Liver (tissue), 9 donors: Measurements from ENCODE around the gene MRPS7. TPM values are rescaled to one million over a fixed set of nuclear protein-coding genes. Genes with fewer than 3 reads are reported as not detected.

ENCODE experiments used
- DNase-seq: peaks from one replicate; pipeline ENCODE4 v3.0.0-alpha.2; 2017; ENCODE audit warnings: low spot score
- H3K27ac ChIP-seq, 2 donors: one replicate each; pipeline ENCODE4 v1.7.0; 2013; ENCODE audit warnings: inconsistent platforms in 2 of 2, low read length in 2 of 2, control low read depth in 1 of 2, low read depth in 1 of 2, mild to moderate bottlenecking in 1 of 2
- H3K27me3 ChIP-seq, 4 donors: one replicate each; pipeline versions ENCODE4 v1.6.1 to v1.7.0; 2013; ENCODE audit warnings: low read length in 3 of 4, inconsistent platforms in 1 of 4, mild to moderate bottlenecking in 1 of 4, moderate library complexity in 1 of 4; ENCODE audit not compliant: control insufficient read depth in 4 of 4, insufficient read depth in 4 of 4
- H3K36me3 ChIP-seq, 4 donors: one replicate each; pipeline versions ENCODE4 v1.6.1 to v1.7.0; 2013; ENCODE audit warnings: low read length in 3 of 4, mild to moderate bottlenecking in 3 of 4, low read depth in 1 of 4, moderate library complexity in 1 of 4; ENCODE audit not compliant: control insufficient read depth in 4 of 4, insufficient read depth in 3 of 4
- H3K4me1 ChIP-seq, 4 donors: one replicate each; pipeline versions ENCODE4 v1.6.1 to v1.7.0; 2013; ENCODE audit warnings: low read length in 3 of 4, mild to moderate bottlenecking in 3 of 4, moderate library complexity in 1 of 4; ENCODE audit not compliant: control insufficient read depth in 4 of 4, insufficient read depth in 4 of 4
- H3K4me3 ChIP-seq, 3 donors: one replicate each; pipeline versions ENCODE4 v1.6.1 to v1.7.0; 2013; ENCODE audit warnings: low read length in 3 of 3, control low read depth in 1 of 3, low read depth in 1 of 3, mild to moderate bottlenecking in 1 of 3
- H3K9ac ChIP-seq, 2 donors: one replicate each; pipeline ENCODE4 v1.7.0; 2013; ENCODE audit warnings: low read length in 2 of 2, mild to moderate bottlenecking in 2 of 2, moderate library complexity in 2 of 2, control low read depth in 1 of 2, low read depth in 1 of 2
- H3K9me3 ChIP-seq, 4 donors: one replicate each; pipeline versions ENCODE4 v1.6.1 to v1.7.0; 2013; ENCODE audit warnings: low read length in 3 of 4; ENCODE audit not compliant: control insufficient read depth in 4 of 4
- ATF3 ChIP-seq: IDR thresholded peaks from 2 replicates; pipeline ENCODE4 v1.6.1; 2016; ENCODE audit warnings: antibody characterized with exemption
- EGR1 ChIP-seq, 2 donors: IDR thresholded peaks; 2 replicates each; pipeline ENCODE4 v1.6.1; 2016 to 2018; ENCODE audit warnings: antibody characterized with exemption in 2 of 2, low read depth in 2 of 2
- FOXA1 ChIP-seq: IDR thresholded peaks from 2 replicates; pipeline ENCODE4 v1.6.1; 2016; ENCODE audit warnings: antibody characterized with exemption
- FOXA2 ChIP-seq: IDR thresholded peaks from 2 replicates; pipeline ENCODE4 v1.6.1; 2016; ENCODE audit warnings: antibody characterized with exemption
- GABPA ChIP-seq, 2 donors: IDR thresholded peaks in 1 of 2; conservative IDR thresholded peaks in 1 of 2; 2 replicates each; pipeline ENCODE4 v1.6.1; 2016; ENCODE audit warnings: antibody characterized with exemption in 2 of 2, mild to moderate bottlenecking in 1 of 2, moderate library complexity in 1 of 2
- HNF4A ChIP-seq, 2 donors: conservative IDR thresholded peaks; 2 replicates each; pipeline ENCODE4 v1.6.1; 2016; ENCODE audit warnings: antibody characterized with exemption in 2 of 2, mild to moderate bottlenecking in 2 of 2
- JUND ChIP-seq, 2 donors: IDR thresholded peaks; 2 replicates each; pipeline ENCODE4 v1.6.1; 2016; ENCODE audit warnings: antibody characterized with exemption in 2 of 2
- MAX ChIP-seq: IDR thresholded peaks from 2 replicates; pipeline ENCODE4 v1.6.1; 2016; ENCODE audit warnings: antibody characterized with exemption
- NR2F2 ChIP-seq: IDR thresholded peaks from 2 replicates; pipeline ENCODE4 v1.6.1; 2016; ENCODE audit warnings: antibody characterized with exemption
- RAD21 ChIP-seq, 2 donors: IDR thresholded peaks; 2 replicates each; pipeline ENCODE4 v1.6.1; 2016; ENCODE audit warnings: antibody characterized with exemption in 2 of 2, mild to moderate bottlenecking in 2 of 2
- REST ChIP-seq: IDR thresholded peaks from 2 replicates; pipeline ENCODE4 v1.6.1; 2016; ENCODE audit warnings: antibody characterized with exemption, mild to moderate bottlenecking
- RXRA ChIP-seq, 2 donors: IDR thresholded peaks; 2 replicates each; pipeline ENCODE4 v1.6.1; 2017 to 2018; ENCODE audit warnings: antibody characterized with exemption in 2 of 2, mild to moderate bottlenecking in 1 of 2
- SP1 ChIP-seq: IDR thresholded peaks from 2 replicates; pipeline ENCODE4 v1.6.1; 2018; ENCODE audit warnings: antibody characterized with exemption, mild to moderate bottlenecking
- TAF1 ChIP-seq: conservative IDR thresholded peaks from 2 replicates; pipeline ENCODE4 v1.6.1; 2016; ENCODE audit warnings: antibody characterized with exemption, mild to moderate bottlenecking
- YY1 ChIP-seq: IDR thresholded peaks from 2 replicates; pipeline ENCODE4 v1.6.1; 2016; ENCODE audit warnings: antibody characterized with exemption, mild to moderate bottlenecking
- ZBTB33 ChIP-seq: IDR thresholded peaks from 2 replicates; pipeline ENCODE4 v1.6.1; 2016; ENCODE audit warnings: antibody characterized with exemption
- WGBS: extraction: QIAGEN DNeasy Blood & Tissue Kit; methylation state at CpG from one replicate; pipeline ENCODE4 v1.1.7; 2013; 5-methylcytosine and 5-hydroxymethylcytosine counted together
- polyA plus RNA-seq, 2 donors: library from polyadenylated mRNA; stranded (reverse) in 1 of 2; unstranded in 1 of 2; fragments of 200-250 nt in 1 of 2; fragments of >200 nt in 1 of 2; fragmentation: Nextera tagmentation in 1 of 2; extraction: Ambion mirVana in 1 of 2; gene quantifications; one replicate each; pipeline versions ENCODE4 v1.2.1 to v1.2.3, GENCODE V29; 2013 to 2015
- total RNA-seq, 2 donors: library from RNA; depleted of rRNA; stranded (reverse); fragments of >200 nt; gene quantifications; one replicate each; pipeline ENCODE4 v1.2.3, GENCODE V29; 2014
- donor health status: healthy.
- donor health status: healthy.
- donor health status: healthy.
- donor health status: healthy.
- donor health status: healthy.

The MRPS7 gene
- total and polyA plus RNA-seq, 4 donors, result 24.1 to 58.9 (median 39.4) TPM

- no peaks in the 10 kb centered on the region for H3K9me3 ChIP-seq
- no peak overlapping the region for H3K4me3 ChIP-seq
- H3K27me3 ChIP-seq, result no peaks in the 10 kb centered on the region
- DNase-seq, result no peak
- no peak overlapping the region for H3K27ac ChIP-seq
- 84% methylated on average over 15 of the region's 15 CpGs for WGBS
- TF ChIP-seq SP1 (no peak), NR2F2 (no peak), JUND (IDR thresholded peaks at IDR 0.05) (no peak)
- peaks cover 17 to 80% (median 41%) of the 10 kb centered on the region in 4 donors for H3K36me3 ChIP-seq
- H3K9ac ChIP-seq, result no peak overlapping the region
- peaks cover 0 to 7% (median 3%) of the 10 kb centered on the region in 4 donors for H3K4me1 ChIP-seq
These were observed 19.7 kb upstream of the MRPS7 start for GRCh38 chr17:75241996-75242460.

- Histone ChIP-seq H3K27ac (no peak overlapping the region), H3K9me3 (no peaks in the 10 kb centered on the region), H3K9ac (no peak overlapping the region), H3K4me3 (no peak overlapping the region), H3K36me3 (peaks cover 17 to 75% (median 37%) of the 10 kb centered on the region in 4 donors), H3K4me1 (peaks cover 0 to 7% (median 3%) of the 10 kb centered on the region in 4 donors), H3K27me3 (no peaks in the 10 kb centered on the region)
- 89% methylated on average over 17 of the region's 17 CpGs for WGBS
- TF ChIP-seq RAD21 (IDR thresholded peaks at IDR 0.05) (no peak), ZBTB33 (no peak), ATF3 (no peak), JUND (IDR thresholded peaks at IDR 0.05) (no peak), EGR1 (IDR thresholded peaks at IDR 0.05; ENCODE audit: low read depth in 2 of 2) (no peak)
- DNase-seq, result no peak
These were observed 19.1 kb upstream of the MRPS7 start for GRCh38 chr17:75242461-75243042.

DNA sequence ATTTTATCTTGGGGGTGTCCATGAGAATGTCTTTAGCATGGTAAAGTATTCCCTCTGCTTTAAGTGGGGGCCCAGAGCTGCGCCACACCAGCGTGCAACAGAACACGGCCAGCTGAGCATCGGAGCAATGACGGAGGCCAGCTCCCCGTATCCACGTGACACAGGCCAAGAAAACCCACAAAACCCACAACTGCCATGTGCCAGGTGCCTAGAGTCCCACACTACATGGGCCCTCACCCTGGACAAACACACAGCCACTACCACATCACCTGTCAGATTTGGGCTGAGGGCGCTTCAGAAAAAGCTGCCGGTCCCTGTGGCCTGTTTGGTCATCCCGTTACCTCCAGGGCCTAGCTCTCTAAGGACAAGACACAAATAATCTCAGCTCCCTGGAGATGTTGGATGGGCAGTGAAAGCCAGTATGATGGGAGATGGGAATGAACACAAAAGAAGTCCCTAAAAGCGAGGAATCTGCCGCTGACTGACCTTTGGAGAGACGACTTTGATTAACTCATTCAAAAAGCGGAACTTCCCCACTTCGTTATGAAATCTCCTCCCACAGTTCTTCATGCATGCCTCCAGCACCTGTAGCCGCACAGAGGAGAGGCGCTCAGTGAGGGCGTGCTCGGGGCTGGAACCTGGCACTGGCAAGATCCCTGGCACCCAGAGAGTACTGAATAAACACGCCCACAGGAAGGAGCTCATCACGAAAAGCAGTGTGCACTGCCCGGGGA is 17.4 kb upstream of the MRPS7 start:
- Histone ChIP-seq H3K9me3 (no peaks in the 10 kb centered on the region), H3K4me1 (no peaks in the 10 kb centered on the region), H3K36me3 (peaks cover 12 to 65% (median 36%) of the 10 kb centered on the region in 4 donors), H3K27ac (no peak overlapping the region), H3K4me3 (no peak overlapping the region), H3K27me3 (no peaks in the 10 kb centered on the region), H3K9ac (no peak overlapping the region)
- DNase-seq, result no peak
- WGBS, result 80% methylated on average over 22 of the region's 22 CpGs
- TF ChIP-seq SP1, result no peak
- no peak for TF ChIP-seq YY1
- TF ChIP-seq ATF3, result no peak
- TF ChIP-seq TAF1, result no peak
- TF ChIP-seq FOXA2, result no peak
- no peak for TF ChIP-seq HNF4A (conservative IDR thresholded peaks at IDR 0.05)
- no peak for TF ChIP-seq JUND (IDR thresholded peaks at IDR 0.05)
- no peak for TF ChIP-seq GABPA (IDR thresholded peaks at IDR 0.05 in 1 of 2, conservative IDR thresholded peaks at IDR 0.05 in 1 of 2)
- no peak for TF ChIP-seq RAD21 (IDR thresholded peaks at IDR 0.05)
- no peak for TF ChIP-seq RXRA (IDR thresholded peaks at IDR 0.05)
- TF ChIP-seq NR2F2, result no peak
- TF ChIP-seq MAX, result no peak
- no peak for TF ChIP-seq REST
- TF ChIP-seq FOXA1, result no peak
- no peak for TF ChIP-seq ZBTB33
